Activated T-cell treated with anti-CD3 and anti-CD28 coated beads, Interleukin-2, amount 50 U/mL, for 72 hours (primary cell): Measurements from ENCODE around the gene SFTPB. TPM values are rescaled to one million over a fixed set of nuclear protein-coding genes. Genes with fewer than 3 reads are reported as not detected.
"Not testable (repeated sequence)": the region's sequence is repeated elsewhere in the genome, so short reads cannot be mapped to it uniquely, and the experiment has no call there.

ENCODE experiments used
- ATAC-seq, 2 donors: fragments of 150-1000 bp; cut with Tn5 transposase; replicated peaks in 1 of 2; 2 replicates each; pipeline ENCODE4 v1.10.0; 2021; ENCODE audit warnings: moderate library complexity in 2 of 2, mild to moderate bottlenecking in 1 of 2
- DNase-seq, 2 donors: peaks; one replicate each; pipeline ENCODE4 v3.0.0; 2021 to 2022; ENCODE audit warnings: mixed read lengths in 1 of 2
- H3K27ac Mint-ChIP-seq: one replicate; pipeline ENCODE4 v1.8.0; 2022; ENCODE audit warnings: mild to moderate bottlenecking, moderate library complexity, mixed read lengths
- H3K27me3 Mint-ChIP-seq: one replicate; pipeline ENCODE4 v1.8.0; 2022; ENCODE audit warnings: low read depth, mixed read lengths
- H3K36me3 Mint-ChIP-seq, 2 donors: one replicate each; pipeline ENCODE4 v1.8.0; 2022; ENCODE audit warnings: mixed read lengths in 2 of 2, mild to moderate bottlenecking in 1 of 2; ENCODE audit not compliant: insufficient read depth in 2 of 2
- H3K4me1 Mint-ChIP-seq: one replicate; pipeline ENCODE4 v1.8.0; 2022; ENCODE audit warnings: low read depth, mixed read lengths
- H3K4me3 Mint-ChIP-seq, 2 donors: one replicate each; pipeline ENCODE4 v1.8.0; 2022; ENCODE audit warnings: mild to moderate bottlenecking in 2 of 2, mixed read lengths in 2 of 2, moderate library complexity in 2 of 2
- H3K9me3 Mint-ChIP-seq, 2 donors: one replicate each; pipeline ENCODE4 v1.8.0; 2022; ENCODE audit warnings: mixed read lengths in 2 of 2
- total RNA-seq, 2 donors: library from RNA; stranded (reverse); gene quantifications; one replicate each; pipeline ENCODE4 v1.2.3, GENCODE V29; 2022

The SFTPB gene
- total RNA-seq, result not detected

DNA sequence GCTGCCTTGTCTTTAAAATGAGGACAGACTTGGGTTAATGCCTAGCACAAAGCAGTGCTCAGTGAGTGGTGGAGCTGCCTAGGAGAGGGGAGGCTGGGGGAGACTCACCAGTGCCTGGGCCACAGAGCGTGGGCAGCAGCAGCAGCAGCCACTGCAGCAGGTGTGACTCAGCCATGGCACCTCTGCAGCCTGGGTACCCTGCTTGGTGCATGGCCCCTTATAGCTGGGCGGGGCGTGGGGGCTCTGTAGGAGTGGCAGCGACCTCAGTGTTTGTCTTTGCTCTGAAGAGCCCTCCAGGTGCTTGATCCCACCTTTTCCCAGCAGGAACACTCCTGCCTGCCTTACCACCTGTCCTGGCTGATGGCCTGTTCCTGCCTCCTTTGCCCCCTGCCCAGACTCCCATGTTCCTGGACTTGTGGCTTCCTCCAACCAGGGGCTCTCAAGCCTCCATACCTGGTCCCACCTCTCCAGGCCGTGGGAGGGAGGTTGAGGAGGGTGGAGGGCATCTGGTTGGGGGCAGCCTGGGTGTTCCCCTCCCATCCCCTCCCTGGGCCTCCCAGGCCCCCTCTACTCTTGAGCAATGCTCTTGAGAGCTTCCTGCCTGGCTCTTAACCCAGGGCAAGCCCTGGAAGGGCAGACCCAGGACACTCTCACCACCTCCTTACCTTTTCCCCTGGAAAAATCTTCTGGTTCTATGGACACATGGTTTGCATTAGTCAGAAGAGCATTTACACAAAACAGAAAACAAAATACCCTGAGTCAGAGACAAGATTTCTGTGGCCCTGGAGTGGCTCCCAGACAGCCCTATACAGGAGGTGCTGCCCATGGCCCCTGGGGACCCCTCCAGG, at the start of gene SFTPB:
Gene SFTPB (minus strand): TSS at position 191 of the 848 bp plus-strand sequence. CDS start 16 bp downstream, at position 175.
- H3K27me3 Mint-ChIP-seq, result no peaks in the 10 kb centered on the region
- no peak within 1 kb of the TSS for H3K4me3 Mint-ChIP-seq
- DNase-seq, result no peak
- no peaks in the 10 kb centered on the region for H3K36me3 Mint-ChIP-seq
- no peak within 1 kb of the TSS for H3K27ac Mint-ChIP-seq
- H3K9me3 Mint-ChIP-seq, result no peaks in the 10 kb centered on the region
- ATAC-seq, result peak; percentile 36 to 43
- no peaks in the 10 kb centered on the region for H3K4me1 Mint-ChIP-seq

DNA sequence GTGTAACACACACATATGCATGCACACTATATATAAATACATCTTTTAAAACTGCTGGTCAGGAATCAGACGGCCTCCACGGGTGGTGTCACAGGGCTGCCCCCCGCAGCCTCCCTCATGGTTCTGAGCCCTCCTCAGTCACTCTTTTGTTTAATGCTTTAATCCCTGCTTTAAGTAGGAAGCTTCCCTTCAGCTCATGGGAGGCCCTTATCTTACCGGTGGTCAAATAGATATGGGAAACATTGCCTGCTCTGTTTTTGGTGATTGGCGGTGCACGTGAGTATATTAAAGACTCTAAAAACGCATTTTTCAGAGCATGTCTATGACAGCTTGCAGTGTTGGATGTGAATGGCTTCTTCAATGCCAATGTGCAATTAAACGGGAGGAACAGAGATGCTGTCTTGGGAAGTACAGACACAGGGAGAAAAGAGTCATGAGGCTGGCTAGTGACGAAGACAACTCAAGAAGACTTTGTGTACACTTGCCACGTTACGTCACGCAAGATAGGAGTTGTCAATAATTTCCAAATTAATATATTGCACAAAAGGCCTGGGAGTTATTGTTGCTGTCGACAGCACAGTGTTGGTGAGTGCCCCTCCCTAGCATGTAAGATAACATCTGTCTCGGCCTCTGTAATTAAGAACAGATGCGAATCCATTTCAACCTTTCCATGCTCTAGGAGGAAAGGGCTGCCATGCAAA, 49.5 kb upstream of the SFTPB start:
- ATAC-seq (no peak), DNase-seq (no peak)
- Mint-ChIP-seq H3K4me1 (peaks cover 7% of the 10 kb centered on the region), H3K4me3 (no peak overlapping the region), H3K36me3 (no peaks in the 10 kb centered on the region), H3K27me3 (no peaks in the 10 kb centered on the region), H3K9me3 (peaks cover 4% of the 10 kb centered on the region in 2 donors), H3K27ac (no peak overlapping the region)

DNA sequence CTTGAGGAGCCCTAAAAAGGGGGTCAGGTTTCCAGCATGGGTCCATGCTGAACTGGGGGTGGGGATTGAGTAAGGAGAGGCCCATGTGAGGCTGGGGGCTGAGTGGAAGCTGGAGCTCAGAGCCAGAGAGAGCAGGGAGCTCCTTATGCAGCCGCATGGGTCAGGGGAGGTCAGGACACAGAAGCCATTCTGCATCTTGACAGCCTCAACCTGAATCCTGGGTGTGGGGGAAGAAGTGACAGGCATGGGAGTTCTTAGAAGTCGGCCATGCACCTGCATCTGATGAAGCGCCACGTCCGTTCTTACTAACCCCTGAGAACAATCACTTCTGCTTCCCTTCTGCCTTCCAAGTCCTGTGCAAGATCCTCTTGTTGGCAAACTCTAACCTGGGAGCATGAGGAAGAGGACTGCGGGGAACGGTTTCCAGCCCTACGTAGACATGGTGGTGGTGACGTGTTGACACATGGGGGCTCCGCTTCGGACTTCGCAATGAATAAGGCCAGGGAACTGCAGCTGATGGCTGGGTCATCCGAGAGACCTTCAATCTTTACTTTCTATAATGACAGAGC, 48.4 kb upstream of the SFTPB start:
- no peak for ATAC-seq
- Mint-ChIP-seq H3K27ac (no peak overlapping the region), H3K4me1 (peaks cover 7% of the 10 kb centered on the region), H3K4me3 (no peak overlapping the region), H3K27me3 (no peaks in the 10 kb centered on the region), H3K36me3 (no peaks in the 10 kb centered on the region), H3K9me3 (peaks cover 4% of the 10 kb centered on the region in 2 donors)
- DNase-seq, result no peak

DNA sequence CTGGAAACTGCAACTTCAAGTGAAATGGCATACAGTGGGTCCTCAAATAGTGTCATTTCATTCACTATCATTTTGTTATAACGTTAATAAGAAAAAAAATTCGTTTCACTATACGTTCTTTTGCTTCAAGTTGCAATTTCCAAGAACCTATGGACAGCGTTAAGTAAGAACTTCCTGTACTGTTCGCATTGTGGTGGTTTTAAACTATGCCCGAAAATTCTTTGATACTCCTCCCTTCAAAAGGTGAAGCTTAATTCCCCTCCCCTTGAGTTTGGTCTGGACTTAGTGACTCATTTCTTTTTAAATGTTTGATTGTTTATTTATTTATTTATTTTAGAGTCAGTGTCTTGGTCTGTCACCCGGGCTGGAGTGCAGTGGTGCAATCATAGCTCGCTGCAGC, 46.8 kb upstream of the SFTPB start:
- Mint-ChIP-seq H3K4me3 (no peak overlapping the region), H3K36me3 (no peaks in the 10 kb centered on the region), H3K9me3 (no peaks in the 10 kb centered on the region), H3K4me1 (peaks cover 7% of the 10 kb centered on the region), H3K27me3 (no peaks in the 10 kb centered on the region), H3K27ac (no peak overlapping the region)
- ATAC-seq (no peak), DNase-seq (no peak)

DNA sequence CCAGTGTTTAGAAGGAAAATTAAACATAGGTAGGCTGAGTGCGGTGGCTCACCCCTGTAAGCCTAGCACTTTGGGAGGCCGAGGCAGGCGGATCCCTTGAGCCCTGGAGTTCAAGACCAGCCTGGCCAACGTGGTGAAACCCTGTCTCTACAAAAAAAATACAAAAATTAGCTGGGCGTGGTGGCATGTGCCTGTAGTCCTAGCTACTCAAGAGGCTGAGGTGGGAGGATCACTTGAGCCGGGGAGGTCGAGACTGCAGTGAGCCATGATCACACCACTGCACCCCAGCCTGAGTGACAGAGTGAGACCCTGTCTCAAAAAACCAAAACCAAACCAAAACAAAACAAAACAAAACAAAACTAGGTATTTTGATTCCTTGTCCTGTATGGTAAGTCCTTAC, 46.4 kb upstream of the SFTPB start:
- not testable (repeated sequence) for H3K4me3 Mint-ChIP-seq, H3K27ac Mint-ChIP-seq, H3K36me3 Mint-ChIP-seq, ATAC-seq, H3K27me3 Mint-ChIP-seq, H3K9me3 Mint-ChIP-seq, H3K4me1 Mint-ChIP-seq, DNase-seq

DNA sequence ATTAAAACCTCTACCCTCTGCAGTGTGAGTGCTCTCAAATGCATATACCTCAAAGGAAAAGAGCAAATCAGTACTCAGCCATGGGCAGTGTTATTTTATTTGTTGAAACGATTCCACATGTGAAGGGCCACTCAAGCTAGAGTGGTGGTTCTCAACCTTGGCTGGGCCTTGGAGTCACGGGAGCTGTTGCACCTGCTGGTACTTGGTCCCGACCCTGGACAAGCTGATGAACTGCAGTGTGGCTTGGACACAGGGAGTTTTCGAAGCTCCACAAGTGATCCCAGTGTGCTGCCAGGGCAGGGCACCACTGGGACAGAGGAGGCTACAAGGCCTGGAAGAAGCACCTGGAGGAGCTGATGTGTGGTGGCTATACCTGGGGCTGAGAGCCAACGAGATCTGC, 45.8 kb upstream of the SFTPB start:
- Mint-ChIP-seq H3K9me3 (no peaks in the 10 kb centered on the region), H3K36me3 (no peaks in the 10 kb centered on the region), H3K4me3 (no peak overlapping the region), H3K27me3 (peaks cover 1% of the 10 kb centered on the region), H3K27ac (no peak overlapping the region), H3K4me1 (peaks cover 7% of the 10 kb centered on the region)
- DNase-seq (no peak), ATAC-seq (no peak)

DNA sequence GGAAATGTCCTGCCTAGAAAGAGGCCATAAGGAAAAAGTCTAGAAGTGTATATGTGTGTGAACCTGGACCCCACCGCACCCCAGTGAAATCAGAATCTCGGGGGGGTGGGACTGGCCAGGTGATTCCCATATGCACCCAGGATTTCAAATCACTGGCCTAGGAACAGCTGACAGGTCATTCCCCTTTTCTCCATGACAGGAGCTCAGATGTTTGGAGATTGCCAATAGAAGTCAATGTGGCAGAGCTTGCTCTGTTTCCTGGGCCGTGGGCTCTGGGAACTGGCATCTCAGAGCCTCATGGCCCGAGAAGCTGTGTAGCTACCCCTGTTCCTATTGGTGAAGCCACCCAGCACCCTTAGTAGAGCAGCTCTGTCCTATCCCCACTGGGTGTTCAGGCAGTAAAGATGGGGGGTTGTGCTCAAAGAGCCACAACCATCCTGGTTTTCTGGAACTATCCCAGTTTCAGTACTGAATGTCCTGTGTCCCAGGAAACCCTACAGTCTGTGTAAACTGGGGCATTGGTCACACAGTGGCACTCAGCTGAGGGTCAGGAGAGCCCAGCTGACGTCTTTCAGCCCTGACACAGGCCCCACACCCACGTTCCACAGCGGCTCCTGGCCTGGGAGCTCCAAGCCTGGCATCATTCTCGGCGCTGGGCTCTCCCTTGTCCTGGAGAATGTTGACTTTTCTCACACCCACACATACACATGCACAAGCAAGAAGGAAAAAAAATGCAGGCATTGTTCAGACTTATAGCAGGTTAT, 45.0 kb upstream of the SFTPB start:
- DNase-seq, result no peak
- ATAC-seq, result no peak
- no peak overlapping the region for H3K27ac Mint-ChIP-seq
- no peaks in the 10 kb centered on the region for H3K36me3 Mint-ChIP-seq
- H3K4me3 Mint-ChIP-seq, result no peak overlapping the region
- H3K4me1 Mint-ChIP-seq, result peaks cover 7% of the 10 kb centered on the region
- H3K27me3 Mint-ChIP-seq, result peaks cover 4% of the 10 kb centered on the region
- no peaks in the 10 kb centered on the region for H3K9me3 Mint-ChIP-seq

DNA sequence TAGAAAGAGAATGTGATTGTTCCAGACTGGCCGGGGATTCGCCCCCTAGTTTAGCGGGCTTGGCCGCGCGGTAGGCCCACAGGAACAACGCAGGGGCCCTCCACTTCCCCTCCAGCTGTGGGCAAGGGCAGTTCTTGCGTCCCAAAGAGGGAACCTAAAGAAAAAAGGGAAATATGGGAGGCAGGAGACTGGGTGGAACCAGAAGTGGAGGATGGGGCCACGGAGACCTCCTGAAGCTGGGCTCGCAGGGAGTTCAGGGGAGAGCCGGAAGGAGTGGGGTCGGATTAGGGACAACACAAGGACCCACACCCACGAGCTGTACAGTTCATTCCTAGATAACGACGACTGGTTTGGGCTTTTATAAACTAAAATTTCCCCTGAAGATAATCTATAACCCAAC, 44.3 kb upstream of the SFTPB start:
- H3K27ac Mint-ChIP-seq, result no peak overlapping the region
- no peak overlapping the region for H3K4me3 Mint-ChIP-seq
- no peak for ATAC-seq
- H3K4me1 Mint-ChIP-seq, result peaks cover 13% of the 10 kb centered on the region
- H3K27me3 Mint-ChIP-seq, result peaks cover 4% of the 10 kb centered on the region
- H3K36me3 Mint-ChIP-seq, result no peaks in the 10 kb centered on the region
- DNase-seq, result no peak
- H3K9me3 Mint-ChIP-seq, result no peaks in the 10 kb centered on the region

DNA sequence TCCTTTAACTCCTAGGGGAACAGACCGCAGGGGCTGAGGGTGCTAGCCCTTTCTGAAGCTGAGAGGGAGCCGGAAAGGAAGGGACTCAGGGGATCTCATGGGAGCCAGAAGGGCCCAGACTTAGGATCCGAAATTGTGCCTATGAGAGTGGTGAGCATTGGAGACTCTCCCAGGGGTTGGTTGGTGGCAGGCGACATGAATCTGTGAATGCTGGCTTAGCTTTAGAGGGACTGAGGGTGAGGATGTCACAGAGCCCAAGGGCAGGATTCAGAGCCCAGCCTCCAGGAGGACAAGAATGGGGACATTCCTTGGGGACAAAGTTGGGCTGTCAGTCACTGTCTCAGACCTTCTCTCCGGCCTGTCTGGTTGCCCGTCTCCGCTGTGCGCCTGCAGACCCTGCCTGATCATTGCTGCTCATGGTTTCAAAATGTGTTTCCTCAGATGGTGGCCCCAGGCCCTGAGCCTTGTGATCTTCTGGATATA, 43.6 kb upstream of the SFTPB start:
- ATAC-seq, result no peak
- peaks cover 4% of the 10 kb centered on the region for H3K27me3 Mint-ChIP-seq
- H3K36me3 Mint-ChIP-seq, result no peaks in the 10 kb centered on the region
- H3K27ac Mint-ChIP-seq, result no peak overlapping the region
- no peaks in the 10 kb centered on the region for H3K9me3 Mint-ChIP-seq
- H3K4me1 Mint-ChIP-seq, result peaks cover 18% of the 10 kb centered on the region
- no peak overlapping the region for H3K4me3 Mint-ChIP-seq
- no peak for DNase-seq

DNA sequence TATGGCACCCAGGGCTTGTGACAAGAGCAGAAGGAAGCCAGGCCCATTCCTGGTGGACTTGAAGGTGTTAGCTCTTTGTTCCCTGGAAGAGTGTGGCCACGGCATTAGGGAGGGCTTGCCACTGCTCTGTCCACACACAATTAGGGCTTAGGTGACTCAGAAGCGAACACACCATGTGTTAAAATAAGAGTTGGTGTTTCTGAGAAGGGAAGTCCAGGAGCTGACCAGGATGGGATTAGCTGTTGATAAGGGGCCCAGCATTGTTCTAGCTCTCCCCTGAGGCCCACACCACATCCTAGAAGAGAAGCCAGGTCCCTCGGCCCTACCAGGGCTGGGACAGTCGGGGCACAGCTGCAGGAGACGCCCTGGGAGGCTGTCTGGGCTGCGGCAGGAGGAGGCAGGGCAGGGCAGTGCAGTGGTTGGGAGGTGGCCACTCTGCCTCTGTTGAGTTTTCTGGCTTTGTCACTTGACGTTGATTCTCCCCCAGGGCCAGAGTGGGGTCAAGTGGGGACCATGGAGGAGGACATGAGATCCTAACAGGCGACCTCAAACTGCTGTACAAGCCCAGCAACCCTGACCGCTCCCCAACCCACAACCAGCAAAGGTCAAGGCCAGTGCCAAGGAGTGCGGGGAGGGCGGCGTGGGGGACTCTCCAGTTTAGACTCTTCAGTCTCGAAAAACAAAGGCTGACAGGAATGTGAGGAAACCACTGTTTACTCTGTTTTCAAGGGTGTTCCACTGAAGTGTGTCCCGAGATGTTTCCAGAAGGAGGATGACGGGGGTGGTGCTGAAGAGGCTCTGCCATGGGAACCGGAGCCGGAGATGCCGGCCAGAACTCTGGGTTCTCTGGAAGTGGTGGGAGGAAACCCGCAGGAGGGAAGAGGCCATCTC, 42.9 kb upstream of the SFTPB start:
- no peaks in the 10 kb centered on the region for H3K36me3 Mint-ChIP-seq
- H3K27ac Mint-ChIP-seq, result no peak overlapping the region

DNA sequence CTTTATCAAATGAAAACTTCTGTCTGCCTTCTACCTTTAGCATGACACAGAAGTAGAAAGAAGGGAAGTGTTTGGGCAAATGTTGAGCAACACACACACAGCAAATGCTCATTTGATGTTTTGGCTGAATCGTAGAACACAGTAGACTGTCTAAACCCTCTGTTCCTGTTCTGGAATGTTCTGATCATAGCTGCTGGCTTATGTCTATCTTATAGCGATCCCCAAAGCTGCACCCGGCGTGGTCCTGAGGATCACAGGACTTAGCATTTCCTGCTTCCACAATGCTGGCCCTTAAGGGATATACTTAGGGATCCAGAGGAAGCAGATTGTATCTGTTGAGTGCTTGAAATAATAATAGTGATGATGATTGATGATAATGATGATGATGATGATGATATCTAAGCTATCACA, 41.4 kb upstream of the SFTPB start:
- ATAC-seq (no peak), DNase-seq (no peak)
- Mint-ChIP-seq H3K27ac (no peak overlapping the region), H3K4me1 (peaks cover 30% of the 10 kb centered on the region), H3K4me3 (no peak overlapping the region), H3K36me3 (no peaks in the 10 kb centered on the region), H3K27me3 (peaks cover 14% of the 10 kb centered on the region), H3K9me3 (no peaks in the 10 kb centered on the region)

More for the DNA sequence above, 42.9 kb upstream of the SFTPB start:
- Mint-ChIP-seq H3K9me3 (no peaks in the 10 kb centered on the region), H3K4me3 (no peak overlapping the region), H3K27me3 (peaks cover 4% of the 10 kb centered on the region), H3K4me1 (peaks cover 18% of the 10 kb centered on the region)
- DNase-seq (no peak), ATAC-seq (no peak)

DNA sequence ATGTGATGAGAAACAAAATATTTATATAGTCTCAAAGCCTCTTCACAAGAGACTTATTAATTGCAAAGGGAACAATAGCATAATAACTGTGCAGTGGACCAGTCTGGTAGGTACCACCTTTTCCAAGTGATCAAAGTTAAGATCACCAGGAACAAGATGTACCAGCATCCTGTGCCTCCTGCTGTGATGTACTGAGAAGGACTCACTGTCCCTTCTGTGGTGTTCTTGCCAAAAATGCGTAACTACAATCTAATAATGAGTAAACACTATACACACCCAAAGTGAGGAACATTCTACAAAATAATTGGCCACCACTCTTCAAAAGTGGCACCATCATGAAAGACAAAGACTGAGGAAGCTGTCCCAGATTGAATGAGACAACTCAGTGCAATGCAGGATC, 40.6 kb upstream of the SFTPB start:
- H3K36me3 Mint-ChIP-seq, result no peaks in the 10 kb centered on the region
- no peak overlapping the region for H3K27ac Mint-ChIP-seq
- peaks cover 14% of the 10 kb centered on the region for H3K27me3 Mint-ChIP-seq
- H3K4me3 Mint-ChIP-seq, result no peak overlapping the region
- DNase-seq, result no peak
- peaks cover 24% of the 10 kb centered on the region for H3K4me1 Mint-ChIP-seq
- H3K9me3 Mint-ChIP-seq, result no peaks in the 10 kb centered on the region
- no peak for ATAC-seq
